EL (cell line): ENCODE measurements around the gene TMC1.

Experiments
- DNase-seq: peaks from one replicate; pipeline ENCODE4 v3.0.0-alpha.2; 2016

TMC1 gene

GRCh38 chr9:72685911-72686310 is 164.5 kb downstream of the TMC1 start:
- no peak for DNase-seq

GRCh38 chr9:72687331-72687730 is 165.9 kb downstream of the TMC1 start:
- no peak for DNase-seq

- DNase-seq, result no peak
These were observed 170.3 kb downstream of the TMC1 start for GRCh38 chr9:72691671-72692070.

GRCh38 chr9:72695365-72695764 is 174.0 kb downstream of the TMC1 start:
- DNase-seq, result no peak

- no peak for DNase-seq
These were observed 175.1 kb downstream of the TMC1 start for GRCh38 chr9:72696511-72696910.

- no peak for DNase-seq
These were observed 180.1 kb downstream of the TMC1 start for GRCh38 chr9:72701510-72701909.

- no peak for DNase-seq
These were observed 182.2 kb downstream of the TMC1 start for GRCh38 chr9:72703574-72703973.

GRCh38 chr9:72704688-72705375 is 183.4 kb downstream of the TMC1 start:
- DNase-seq, result no peak

- DNase-seq, result no peak
These were observed 197.1 kb downstream of the TMC1 start for GRCh38 chr9:72718503-72718902.

- no peak for DNase-seq
These were observed 199.7 kb downstream of the TMC1 start for GRCh38 chr9:72721067-72721466.

- DNase-seq, result no peak
These were observed 205.5 kb downstream of the TMC1 start for GRCh38 chr9:72726947-72727346.

- DNase-seq, result no peak
These were observed 206.8 kb downstream of the TMC1 start for GRCh38 chr9:72728031-72728770.

- no peak for DNase-seq
These were observed 212.5 kb downstream of the TMC1 start for GRCh38 chr9:72733895-72734294.

GRCh38 chr9:72734631-72735030 is 213.2 kb downstream of the TMC1 start:
- no peak for DNase-seq

GRCh38 chr9:72743836-72744235 is 222.4 kb downstream of the TMC1 start:
- no peak for DNase-seq

- no peak for DNase-seq
These were observed 227.9 kb downstream of the TMC1 start for GRCh38 chr9:72749276-72749675.

GRCh38 chr9:72751541-72751940 is 230.1 kb downstream of the TMC1 start:
- no peak for DNase-seq

GRCh38 chr9:72753266-72753893 is 232.0 kb downstream of the TMC1 start:
- DNase-seq, result peak; percentile 3

- no peak for DNase-seq
These were observed 234.4 kb downstream of the TMC1 start for GRCh38 chr9:72755836-72756235.

GRCh38 chr9:72758944-72759343 is 237.5 kb downstream of the TMC1 start:
- no peak for DNase-seq

- DNase-seq, result no peak
These were observed 241.6 kb downstream of the TMC1 start for GRCh38 chr9:72763022-72763421.

GRCh38 chr9:72769546-72769945 is 248.1 kb downstream of the TMC1 start:
- DNase-seq, result no peak

GRCh38 chr9:72772661-72773060 is 251.3 kb downstream of the TMC1 start:
- DNase-seq, result no peak

- DNase-seq, result no peak
These were observed 252.2 kb downstream of the TMC1 start for GRCh38 chr9:72773570-72773969.
